ENCODE data around the gene DNAL4. TPM values are rescaled to one million over a fixed set of nuclear protein-coding genes. Genes with fewer than 3 reads are reported as not detected.

DNAL4 gene
- total RNA-seq, 1 experiment from 2014 or later = 9.2 TPM

DNA sequence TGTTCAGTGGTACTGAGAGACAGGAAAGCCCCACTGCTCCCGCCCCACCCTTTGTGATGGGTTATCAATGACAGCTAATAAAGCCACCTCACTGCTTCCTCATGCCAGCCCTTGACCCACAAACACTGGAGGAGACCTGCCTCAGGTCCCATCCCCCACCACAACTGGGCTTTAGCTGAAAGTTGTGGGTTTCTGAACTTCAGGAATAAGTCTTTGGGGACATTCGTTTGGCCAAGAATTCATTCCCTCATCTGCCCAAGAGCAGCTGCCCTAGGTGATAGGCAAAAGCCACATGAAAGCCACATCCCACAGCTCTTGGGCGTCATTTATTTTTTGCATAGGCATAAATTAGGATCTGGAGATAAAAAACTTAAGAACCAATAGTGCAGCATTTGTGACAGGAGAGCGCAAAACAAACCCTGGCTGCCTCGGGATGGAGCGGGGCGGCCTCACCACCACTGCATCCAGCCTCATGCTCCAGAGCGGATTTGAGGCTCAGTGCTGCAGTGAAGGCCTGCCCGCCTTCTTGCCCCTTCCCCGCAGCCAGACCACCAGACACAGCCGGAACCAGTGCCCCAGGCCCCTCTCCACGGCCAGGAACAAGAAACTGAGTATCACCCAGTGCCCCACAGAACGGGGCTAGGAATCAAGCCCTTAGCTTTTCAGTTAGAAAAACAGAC is 59.4 kb downstream of the DNAL4 start:
- ChIA-PET POLR2A (no interaction called here), CTCF (interaction anchor here (0.8 to 2.1 kb wide), 5 partner anchors 9 to 34 kb away, joined by 3 to 7 read pairs (median 4); no protein-coding TSS in a partner anchor)
- Histone ChIP-seq H3K4me1 (no peaks in the 10 kb centered on the region), H3K36me3 (ENCODE audit: control insufficient read depth, insufficient read depth, low read length) (peaks cover 3% of the 10 kb centered on the region), H3K9me3 (no peaks in the 10 kb centered on the region), H3K27me3 (replicated peaks; ENCODE audit: control insufficient read depth, insufficient read depth, low read length) (no peaks in the 10 kb centered on the region), H3K4me3 (ENCODE audit: low read depth, low read length) (no peak overlapping the region)
- H3K27ac Mint-ChIP-seq (ENCODE audit: unreplicated experiment) = no peak overlapping the region
- intact Hi-C loops (cut with micrococcal nuclease; ENCODE audit: unreplicated experiment) = no loop called here
- peaks cover 73% of the 10 kb centered on the region for H3K36me3 Mint-ChIP-seq (ENCODE audit: insufficient read depth, unreplicated experiment)
- H3K4me3 Mint-ChIP-seq (ENCODE audit: unreplicated experiment) = no peak overlapping the region
- TF ChIP-seq, protein P1, sequence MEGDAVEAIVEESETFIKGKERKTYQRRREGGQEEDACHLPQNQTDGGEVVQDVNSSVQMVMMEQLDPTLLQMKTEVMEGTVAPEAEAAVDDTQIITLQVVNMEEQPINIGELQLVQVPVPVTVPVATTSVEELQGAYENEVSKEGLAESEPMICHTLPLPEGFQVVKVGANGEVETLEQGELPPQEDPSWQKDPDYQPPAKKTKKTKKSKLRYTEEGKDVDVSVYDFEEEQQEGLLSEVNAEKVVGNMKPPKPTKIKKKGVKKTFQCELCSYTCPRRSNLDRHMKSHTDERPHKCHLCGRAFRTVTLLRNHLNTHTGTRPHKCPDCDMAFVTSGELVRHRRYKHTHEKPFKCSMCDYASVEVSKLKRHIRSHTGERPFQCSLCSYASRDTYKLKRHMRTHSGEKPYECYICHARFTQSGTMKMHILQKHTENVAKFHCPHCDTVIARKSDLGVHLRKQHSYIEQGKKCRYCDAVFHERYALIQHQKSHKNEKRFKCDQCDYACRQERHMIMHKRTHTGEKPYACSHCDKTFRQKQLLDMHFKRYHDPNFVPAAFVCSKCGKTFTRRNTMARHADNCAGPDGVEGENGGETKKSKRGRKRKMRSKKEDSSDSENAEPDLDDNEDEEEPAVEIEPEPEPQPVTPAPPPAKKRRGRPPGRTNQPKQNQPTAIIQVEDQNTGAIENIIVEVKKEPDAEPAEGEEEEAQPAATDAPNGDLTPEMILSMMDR (IDR thresholded peaks at IDR 0.05; ENCODE audit: insufficient read depth in 1 of 2, low read depth in 1 of 2, low read length in 1 of 2, severe bottlenecking in 1 of 2, unreplicated experiment in 1 of 2) = no peak
- no peak for DNase-seq
- no TSS peak for BruUV-seq (replicated peaks)
- H3K9me3 Mint-ChIP-seq (ENCODE audit: unreplicated experiment) = no peaks in the 10 kb centered on the region
- H3K27me3 Mint-ChIP-seq (ENCODE audit: insufficient read depth, unreplicated experiment) = no peaks in the 10 kb centered on the region
- H3K4me1 Mint-ChIP-seq (ENCODE audit: low read depth, unreplicated experiment) = no peaks in the 10 kb centered on the region

DNA sequence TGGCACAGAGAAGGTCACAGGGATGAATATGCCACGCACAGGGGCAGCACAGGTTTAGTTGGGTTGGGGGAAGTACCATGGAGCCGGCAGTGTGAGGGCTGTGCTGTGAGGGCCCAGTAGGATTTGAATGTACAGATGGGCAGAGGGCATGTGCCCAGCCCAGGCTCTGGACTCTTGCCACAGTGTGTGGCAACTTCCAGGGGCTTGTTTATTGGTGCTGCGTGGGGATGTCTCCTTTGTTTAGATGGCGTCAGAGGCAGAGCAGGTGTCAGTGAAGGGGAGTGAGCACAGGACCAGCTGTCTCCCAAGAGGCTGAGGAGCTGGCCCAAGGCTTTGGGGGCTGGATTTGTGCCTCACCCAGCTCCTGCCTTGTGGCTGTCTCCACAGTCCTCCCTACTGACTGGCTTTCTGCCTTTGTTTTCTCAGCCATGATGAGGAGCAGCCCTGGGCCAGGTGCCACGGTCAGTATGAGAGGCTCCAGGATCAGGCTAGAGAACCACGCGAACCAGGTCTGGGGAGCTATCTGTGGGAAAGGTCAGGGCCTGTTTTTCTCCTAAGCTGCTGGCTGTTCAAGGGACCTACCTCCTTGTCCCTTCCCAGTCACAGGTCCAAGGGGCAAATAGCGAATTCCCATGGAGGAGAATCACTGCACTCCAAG is 60.1 kb downstream of the DNAL4 start:
- Mint-ChIP-seq H3K4me3 (ENCODE audit: unreplicated experiment) (no peak overlapping the region), H3K27me3 (ENCODE audit: insufficient read depth, unreplicated experiment) (no peaks in the 10 kb centered on the region), H3K27ac (ENCODE audit: unreplicated experiment) (peak overlapping the region; percentile 72), H3K4me1 (ENCODE audit: low read depth, unreplicated experiment) (no peaks in the 10 kb centered on the region), H3K9me3 (ENCODE audit: unreplicated experiment) (no peaks in the 10 kb centered on the region), H3K36me3 (ENCODE audit: insufficient read depth, unreplicated experiment) (peaks cover 77% of the 10 kb centered on the region)
- Histone ChIP-seq H3K4me1 (no peaks in the 10 kb centered on the region), H3K27me3 (replicated peaks; ENCODE audit: control insufficient read depth, insufficient read depth, low read length) (no peaks in the 10 kb centered on the region), H3K4me3 (ENCODE audit: low read depth, low read length) (no peak overlapping the region), H3K9me3 (no peaks in the 10 kb centered on the region), H3K36me3 (ENCODE audit: control insufficient read depth, insufficient read depth, low read length) (peaks cover 2% of the 10 kb centered on the region; the same call in 1 of the 2 replicates)
- TF ChIP-seq, protein P1 (IDR thresholded peaks at IDR 0.05; ENCODE audit: insufficient read depth in 1 of 2, low read depth in 1 of 2, low read length in 1 of 2, severe bottlenecking in 1 of 2, unreplicated experiment in 1 of 2) = no peak
- ChIA-PET CTCF (interaction anchor here (0.6 to 2.1 kb wide), 7 partner anchors 9 to 836 kb away, joined by 3 to 7 read pairs (median 4); no protein-coding TSS in a partner anchor), POLR2A (interaction anchor here (1.3 kb wide), 1 partner anchor 28 kb away, joined by 3 read pairs; the partner anchor contains the start of gene GTPBP1)
- no TSS peak for BruUV-seq (replicated peaks)
- no peak for DNase-seq
- intact Hi-C loops (cut with micrococcal nuclease; ENCODE audit: unreplicated experiment) = no loop called here

DNA sequence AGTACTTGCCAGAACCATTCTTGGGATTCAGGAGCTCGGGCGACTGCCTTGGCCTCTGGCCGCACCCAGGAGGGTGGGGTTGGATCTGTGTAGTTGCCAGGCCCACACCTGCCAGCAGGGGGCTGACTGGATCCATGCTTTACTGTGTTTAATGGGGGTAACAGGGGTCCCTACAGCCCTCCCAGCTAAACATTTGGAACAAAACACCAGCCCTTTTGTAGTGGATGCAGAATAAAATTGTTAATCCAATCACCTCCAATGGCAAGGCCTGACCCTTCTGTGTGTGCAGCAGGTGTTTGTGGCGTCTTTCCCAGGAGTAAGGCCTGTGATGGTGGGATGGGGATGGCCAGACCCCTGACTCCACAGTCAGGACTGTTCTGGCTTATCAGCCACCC is 60.6 kb downstream of the DNAL4 start:
- intact Hi-C loops (cut with micrococcal nuclease; ENCODE audit: unreplicated experiment) = no loop called here
- H3K27me3 Mint-ChIP-seq (ENCODE audit: insufficient read depth, unreplicated experiment) = no peaks in the 10 kb centered on the region
- no peak overlapping the region for H3K4me3 Mint-ChIP-seq (ENCODE audit: unreplicated experiment)

More for the DNA sequence above, 60.6 kb downstream of the DNAL4 start:
- peak in 1 of 2 experiments; percentile 69 for DNase-seq
- ChIA-PET POLR2A (interaction anchor here (1.3 kb wide), 1 partner anchor 28 kb away, joined by 3 read pairs; the partner anchor contains the start of gene GTPBP1), CTCF (interaction anchor here (0.6 to 2.1 kb wide), 5 partner anchors 8 to 835 kb away, joined by 3 to 7 read pairs (median 4); no protein-coding TSS in a partner anchor)
- no peaks in the 10 kb centered on the region for H3K9me3 ChIP-seq
- peaks cover 2% of the 10 kb centered on the region; the same call in 1 of the 2 replicates for H3K36me3 ChIP-seq (ENCODE audit: control insufficient read depth, insufficient read depth, low read length)
- no peaks in the 10 kb centered on the region for H3K9me3 Mint-ChIP-seq (ENCODE audit: unreplicated experiment)
- no peaks in the 10 kb centered on the region for H3K27me3 ChIP-seq (replicated peaks; ENCODE audit: control insufficient read depth, insufficient read depth, low read length)
- TF ChIP-seq, protein P1 (IDR thresholded peaks at IDR 0.05; ENCODE audit: insufficient read depth in 1 of 2, low read depth in 1 of 2, low read length in 1 of 2, severe bottlenecking in 1 of 2, unreplicated experiment in 1 of 2) = peak; percentile 81 to 90
- no peaks in the 10 kb centered on the region for H3K4me1 Mint-ChIP-seq (ENCODE audit: low read depth, unreplicated experiment)
- H3K27ac Mint-ChIP-seq (ENCODE audit: unreplicated experiment) = peak overlapping the region; percentile 72
- no peaks in the 10 kb centered on the region for H3K4me1 ChIP-seq
- H3K36me3 Mint-ChIP-seq (ENCODE audit: insufficient read depth, unreplicated experiment) = peaks cover 77% of the 10 kb centered on the region
- H3K4me3 ChIP-seq (ENCODE audit: low read depth, low read length) = no peak overlapping the region
- no TSS peak for BruUV-seq (replicated peaks)

Data from Caco-2 (cell line).